SU-DHL-6 (cell line): Measurements from ENCODE around the gene RPS16.

Experiments used
- H2AFZ ChIP-seq: fragments of 200-600 bp; sonication (generic); 2 replicates; pipeline ENCODE4 v1.6.1; 2014; ENCODE audit warnings: low read depth, mild to moderate bottlenecking, moderate library complexity, mixed read lengths, antibody characterized with exemption, low read length; ENCODE audit not compliant: severe bottlenecking
- H3F3A ChIP-seq: fragments of 200-600 bp; shearing (Covaris generic); 2 replicates; pipeline ENCODE4 v1.6.0; 2016; ENCODE audit warnings: antibody characterized with exemption, mild to moderate bottlenecking; ENCODE audit not compliant: insufficient read depth
- H3K27ac ChIP-seq: fragments of 200-600 bp; sonication (generic); 2 replicates; pipeline ENCODE4 v1.5.1; 2016; ENCODE audit warnings: low read depth, mild to moderate bottlenecking, low read length, moderate library complexity, mixed read lengths
- H3K27me3 ChIP-seq: fragments of 200-600 bp; sonication (generic), shearing (Covaris generic); 2 replicates; pipeline ENCODE4 v1.6.0; 2014; ENCODE audit warnings: mild to moderate bottlenecking, low read length
- H3K36me3 ChIP-seq: fragments of 200-600 bp; sonication (generic); 2 replicates; pipeline ENCODE4 v1.6.1; 2014; ENCODE audit warnings: mild to moderate bottlenecking, low read length, mixed read lengths
- H3K4me2 ChIP-seq: fragments of 300-600, 200-600 bp; shearing (Covaris generic), sonication (generic); 2 replicates; pipeline ENCODE4 v1.6.0; 2014; ENCODE audit warnings: low read length, low read depth, mild to moderate bottlenecking; ENCODE audit not compliant: poor library complexity, severe bottlenecking
- H3K4me3 ChIP-seq: fragments of 200-600 bp; sonication (generic); 2 replicates; pipeline ENCODE4 v1.5.1; 2014; ENCODE audit warnings: antibody characterized with exemption, low read length, mild to moderate bottlenecking, mixed read lengths; ENCODE audit not compliant: insufficient read depth, poor library complexity, severe bottlenecking
- H3K79me2 ChIP-seq: fragments of 200-600 bp; sonication (generic); 2 replicates; pipeline ENCODE4 v1.6.1; 2014; ENCODE audit warnings: mild to moderate bottlenecking, low read length, moderate library complexity; ENCODE audit not compliant: insufficient read depth
- H3K9ac ChIP-seq: fragments of 200-600 bp; sonication (generic); 2 replicates; pipeline ENCODE4 v1.7.0; 2014; ENCODE audit warnings: mild to moderate bottlenecking, low read length
- H3K9me2 ChIP-seq: fragments of 200-600 bp; sonication (generic); replicated peaks from 2 replicates; pipeline ENCODE4 v1.6.1; 2014; ENCODE audit warnings: low read length; ENCODE audit not compliant: insufficient read depth
- H3K9me3 ChIP-seq: fragments of 200-600 bp; sonication (generic); 2 replicates; pipeline ENCODE4 v1.6.1; 2014; ENCODE audit warnings: low read length, mixed read lengths; ENCODE audit not compliant: insufficient read depth
- H4K20me1 ChIP-seq: fragments of 200-600 bp; sonication (generic); 2 replicates; pipeline ENCODE4 v1.6.1; 2014; ENCODE audit warnings: low read depth, mild to moderate bottlenecking, antibody characterized with exemption, low read length, moderate library complexity, mixed read lengths
- CTCF ChIP-seq: fragments of 200-600 bp; sonication (generic); IDR thresholded peaks from one replicate; pipeline ENCODE4 v1.5.1; 2017; ENCODE audit warnings: antibody characterized with exemption, mild to moderate bottlenecking, low read length, moderate library complexity; ENCODE audit not compliant: insufficient read depth, poor library complexity, severe bottlenecking
- EZH2phosphoT487 ChIP-seq: fragments of 200-600 bp; sonication (generic), shearing (Covaris generic); conservative IDR thresholded peaks from 2 replicates; pipeline ENCODE4 v1.6.1; 2018; ENCODE audit warnings: mild to moderate bottlenecking, antibody characterized with exemption, low read length, moderate library complexity, mixed read lengths

The RPS16 gene

GRCh38 chr19:39423258-39424086 is 12.3 kb downstream of the RPS16 start:
- Histone ChIP-seq H3K4me2 (no peak overlapping the region), H4K20me1 (no peaks in the 10 kb centered on the region), H3K9ac (no peak overlapping the region), H3K36me3 (no peaks in the 10 kb centered on the region), H3F3A (0 out of 2 replicates have a peak, but pooled peaks cover 11% of the 10 kb centered on the region), H3K9me2 (no peaks in the 10 kb centered on the region), H3K27ac (no peak overlapping the region), H3K79me2 (no peaks in the 10 kb centered on the region), H3K4me3 (no peak overlapping the region), H2AFZ (no peak overlapping the region), H3K27me3 (no peaks in the 10 kb centered on the region), H3K9me3 (no peaks in the 10 kb centered on the region)
- no peak for TF ChIP-seq EZH2phosphoT487
- no peak for TF ChIP-seq CTCF

- Histone ChIP-seq H3K9me2 (no peaks in the 10 kb centered on the region), H3K79me2 (no peaks in the 10 kb centered on the region), H3K36me3 (no peaks in the 10 kb centered on the region), H4K20me1 (no peaks in the 10 kb centered on the region), H3K27me3 (no peaks in the 10 kb centered on the region), H2AFZ (no peak overlapping the region), H3K4me2 (no peak overlapping the region), H3K4me3 (no peak overlapping the region), H3K9ac (no peak overlapping the region), H3K27ac (no peak overlapping the region), H3K9me3 (no peaks in the 10 kb centered on the region), H3F3A (0 out of 2 replicates have a peak, but pooled peaks cover 11% of the 10 kb centered on the region)
- no peak for TF ChIP-seq EZH2phosphoT487
Measured at GRCh38 chr19:39422020-39422419, 13.7 kb downstream of the RPS16 start.

- Histone ChIP-seq H3K27me3 (no peaks in the 10 kb centered on the region), H3K9me3 (no peaks in the 10 kb centered on the region), H3K4me2 (no peak overlapping the region), H2AFZ (no peak overlapping the region), H3F3A (0 out of 2 replicates have a peak, but pooled peaks cover under 1% of the 10 kb centered on the region), H3K79me2 (no peaks in the 10 kb centered on the region), H3K9me2 (no peaks in the 10 kb centered on the region), H3K36me3 (no peaks in the 10 kb centered on the region), H4K20me1 (no peaks in the 10 kb centered on the region), H3K27ac (no peak overlapping the region), H3K9ac (no peak overlapping the region), H3K4me3 (no peak overlapping the region)
- TF ChIP-seq EZH2phosphoT487 (no peak), CTCF (no peak)
Measured at GRCh38 chr19:39420769-39421168, 15.0 kb downstream of the RPS16 start.

GRCh38 chr19:39419003-39419402 is 16.7 kb downstream of the RPS16 start:
- Histone ChIP-seq H3K9me3 (no peaks in the 10 kb centered on the region), H3K4me2 (no peak overlapping the region), H2AFZ (no peak overlapping the region), H4K20me1 (no peaks in the 10 kb centered on the region), H3K27ac (no peak overlapping the region), H3K4me3 (no peak overlapping the region), H3K27me3 (no peaks in the 10 kb centered on the region), H3K9ac (no peak overlapping the region), H3F3A (no peaks in the 10 kb centered on the region), H3K36me3 (no peaks in the 10 kb centered on the region), H3K79me2 (no peaks in the 10 kb centered on the region; the same call in 1 of the 2 replicates), H3K9me2 (no peaks in the 10 kb centered on the region)
- no peak for TF ChIP-seq CTCF
